Keratinocyte (primary cell): ENCODE results near the gene GHRH. TPM values are rescaled to one million over a fixed set of nuclear protein-coding genes. Genes with fewer than 3 reads are reported as not detected.

ENCODE experiments used
- DNase-seq: peaks from one replicate; pipeline ENCODE4 v3.0.0-alpha.2; 2011; ENCODE audit warnings: low read depth, missing footprints, low spot score
- FAIRE-seq: peaks from 2 replicates; lab custom pipeline; 2011; peaks lifted over from hg19 to GRCh38; lab: Jason Lieb, UNC
- H2AFZ ChIP-seq: 2 replicates; pipeline ENCODE4 v1.6.0; 2012; ENCODE audit warnings: low read length, control low read depth, inconsistent platforms; ENCODE audit not compliant: control insufficient read depth
- H3K27ac ChIP-seq: 2 replicates; pipeline ENCODE4 v1.5.1; 2011; ENCODE audit warnings: low read length; ENCODE audit not compliant: control insufficient read depth, insufficient read depth
- H3K27me3 ChIP-seq: 3 replicates; pipeline ENCODE4 v1.6.0; 2011; ENCODE audit warnings: low read length; ENCODE audit not compliant: control insufficient read depth, insufficient read depth; ENCODE audit errors: extremely low read depth
- H3K36me3 ChIP-seq, 2 experiments: 2 replicates in 1 of 2; 3 replicates in 1 of 2; pipeline ENCODE4 v1.5.1; 2011; ENCODE audit warnings: low read length in 2 of 2, mild to moderate bottlenecking in 1 of 2; ENCODE audit not compliant: control insufficient read depth in 2 of 2, insufficient read depth in 2 of 2; ENCODE audit errors: extremely low read depth in 1 of 2
- H3K4me1 ChIP-seq: 3 replicates; pipeline ENCODE4 v1.5.1; 2011; ENCODE audit warnings: low read length; ENCODE audit not compliant: control insufficient read depth, insufficient read depth; ENCODE audit errors: extremely low read depth
- H3K4me2 ChIP-seq: 3 replicates; pipeline ENCODE4 v1.6.0; 2011; ENCODE audit warnings: low read depth, low read length; ENCODE audit not compliant: control insufficient read depth, insufficient read depth; ENCODE audit errors: extremely low read depth
- H3K4me3 ChIP-seq, 3 experiments: fragments of 200-600 bp in 1 of 3; sonication (generic) in 1 of 3; 2 replicates in 2 of 3; 3 replicates in 1 of 3; pipeline ENCODE4 v1.5.1; 2011 to 2016; ENCODE audit warnings: low read length in 3 of 3, mild to moderate bottlenecking in 3 of 3, control low read depth in 2 of 3, inconsistent platforms in 1 of 3, low read depth in 1 of 3, mixed read lengths in 1 of 3, mixed run types in 1 of 3, moderate library complexity in 1 of 3; ENCODE audit not compliant: control insufficient read depth in 2 of 3, insufficient read depth in 2 of 3; ENCODE audit errors: extremely low read depth in 1 of 3
- H3K79me2 ChIP-seq: 2 replicates; pipeline ENCODE4 v1.6.0; 2012; ENCODE audit warnings: low read length; ENCODE audit not compliant: control insufficient read depth, insufficient read depth
- H3K9ac ChIP-seq: 3 replicates; pipeline ENCODE4 v1.6.0; 2011; ENCODE audit warnings: low read length; ENCODE audit not compliant: control insufficient read depth, insufficient read depth; ENCODE audit errors: extremely low read depth
- H3K9me1 ChIP-seq: 3 replicates; pipeline ENCODE4 v1.6.0; 2011; ENCODE audit warnings: low read length; ENCODE audit not compliant: control insufficient read depth, insufficient read depth; ENCODE audit errors: extremely low read depth
- H3K9me3 ChIP-seq: 2 replicates; pipeline ENCODE4 v1.5.1; 2012; ENCODE audit warnings: low read depth, low read length; ENCODE audit not compliant: control insufficient read depth
- H4K20me1 ChIP-seq: 3 replicates; pipeline ENCODE4 v1.6.0; 2011; ENCODE audit warnings: low read length; ENCODE audit not compliant: control insufficient read depth, insufficient read depth; ENCODE audit errors: extremely low read depth
- CTCF ChIP-seq, 3 experiments: IDR thresholded peaks in 1 of 3; conservative IDR thresholded peaks in 1 of 3; optimal IDR thresholded peaks in 1 of 3; 2 replicates in 2 of 3; 3 replicates in 1 of 3; pipeline versions ENCODE3 to v1.5.1; 2011; ENCODE audit warnings: low read length in 3 of 3, mild to moderate bottlenecking in 3 of 3, moderate library complexity in 2 of 3, control low read depth in 1 of 3, inconsistent platforms in 1 of 3; ENCODE audit not compliant: insufficient read depth in 2 of 3; ENCODE audit errors: extremely low read depth in 1 of 3
- EZH2 ChIP-seq: IDR thresholded peaks from one replicate; pipeline ENCODE4 v1.6.1; 2012; ENCODE audit warnings: inconsistent platforms, mild to moderate bottlenecking, low read length, moderate library complexity
- dilution Hi-C: fragments of 300-500 bp; cut with MboI; formaldehyde crosslinking; loops from one replicate; pipeline ENCODE4 v1.7.0; 2020; ENCODE audit warnings: low sequenced_read_pairs; ENCODE audit not compliant: extremely low pct_ligation_motif_present
- polyA plus RNA-seq, 5 experiments: library from polyadenylated mRNA; depleted of rRNA in 3 of 5; stranded (reverse) in 3 of 5; stranded (forward) in 1 of 5; unstranded in 1 of 5; fragments of >200 nt; gene quantifications; 1 replicate in 1 of 5; 2 replicates in 3 of 5; 3 replicates in 1 of 5; pipeline versions ENCODE4 v1.2.1 to v1.2.3, GENCODE V29; 2011 to 2012; ENCODE audit warnings: missing spikeins in 2 of 5, low read depth in 1 of 5, low replicate concordance in 1 of 5

The GHRH gene
- polyA plus RNA-seq, 1 donor (not counting 4 experiments of a cell fraction or from before 2014, with no cell fraction given): not detected

GRCh38 chr20:37247547-37247946 is 14.1 kb downstream of the GHRH start:
- dilution Hi-C loops: no loop called here
- TF ChIP-seq CTCF (optimal IDR thresholded peaks at IDR 0.05 in 1 of 3, IDR thresholded peaks at IDR 0.05 in 1 of 3, conservative IDR thresholded peaks at IDR 0.05 in 1 of 3; ENCODE audit: extremely low read depth in 1 of 3, insufficient read depth in 2 of 3, low read length in 3 of 3) (no peak), EZH2 (no peak)
- FAIRE-seq: no peak

DNA sequence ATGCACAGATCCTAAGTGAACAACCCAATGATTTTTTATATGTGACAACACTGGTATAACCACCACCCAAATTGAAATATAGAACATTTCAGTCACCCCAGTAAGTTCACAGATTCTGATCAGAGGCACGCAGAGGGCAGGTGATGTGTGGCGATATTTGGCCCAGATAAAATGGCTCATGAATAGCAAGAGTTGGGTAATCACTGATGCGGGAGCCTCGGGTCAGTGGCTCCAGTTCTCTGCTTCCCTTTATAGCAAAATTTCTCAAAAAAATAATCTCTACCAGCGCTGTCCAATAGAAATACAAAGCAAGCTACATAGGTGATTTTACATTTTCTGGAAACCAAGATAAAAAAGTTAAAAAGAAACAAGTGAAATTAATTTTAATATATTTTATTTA is 14.9 kb downstream of the GHRH start:
- H3K4me2 ChIP-seq: no peak overlapping the region
- dilution Hi-C loops: no loop called here
- no peaks in the 10 kb centered on the region for H3K27me3 ChIP-seq
- no peaks in the 10 kb centered on the region for H3K9me1 ChIP-seq
- TF ChIP-seq CTCF (optimal IDR thresholded peaks at IDR 0.05 in 1 of 3, IDR thresholded peaks at IDR 0.05 in 1 of 3, conservative IDR thresholded peaks at IDR 0.05 in 1 of 3; ENCODE audit: extremely low read depth in 1 of 3, insufficient read depth in 2 of 3, low read length in 3 of 3) (no peak), EZH2 (no peak)
- no peaks in the 10 kb centered on the region for H3K4me1 ChIP-seq
- no peak overlapping the region for H3K4me3 ChIP-seq
- H3K9me3 ChIP-seq: no peaks in the 10 kb centered on the region
- H4K20me1 ChIP-seq: no peaks in the 10 kb centered on the region
- H3K9ac ChIP-seq: no peak overlapping the region
- no peaks in the 10 kb centered on the region for H3K79me2 ChIP-seq
- no peak overlapping the region for H2AFZ ChIP-seq
- no peak overlapping the region for H3K27ac ChIP-seq
- peaks cover 5 to 7% of the 10 kb centered on the region in 2 experiments for H3K36me3 ChIP-seq
- FAIRE-seq (no peak), DNase-seq (no peak)

More at GRCh38 chr20:37247547-37247946, 14.1 kb downstream of the GHRH start:
- H3K36me3 ChIP-seq: peaks cover 2 to 7% of the 10 kb centered on the region in 2 experiments
- no peak overlapping the region for H3K4me2 ChIP-seq
- DNase-seq: no peak
- no peak overlapping the region for H3K27ac ChIP-seq
- H3K79me2 ChIP-seq: no peaks in the 10 kb centered on the region
- H3K4me1 ChIP-seq: no peaks in the 10 kb centered on the region
- no peak overlapping the region for H3K9ac ChIP-seq
- no peaks in the 10 kb centered on the region for H4K20me1 ChIP-seq
- H3K4me3 ChIP-seq: no peak overlapping the region
- no peak overlapping the region for H2AFZ ChIP-seq
- H3K9me3 ChIP-seq: no peaks in the 10 kb centered on the region
- no peaks in the 10 kb centered on the region for H3K27me3 ChIP-seq
- no peaks in the 10 kb centered on the region for H3K9me1 ChIP-seq
